Stimulated activated CD4-positive, alpha-beta T cell treated with anti-CD3 and anti-CD28 coated beads, Interleukin-1b, Interleukin-23, amount 100 ng/mL, for 4 hours (primary cell): ENCODE results near the gene VRK2.
"Not testable (repeated sequence)": the region's sequence is repeated elsewhere in the genome, so short reads cannot be mapped to it uniquely, and the experiment has no call there.

Experiments used
- DNase-seq, 2 donors: peaks; one replicate each; pipeline ENCODE4 v3.0.0-alpha.2; 2020; ENCODE audit warnings: low read depth in 2 of 2

VRK2 gene

GRCh38 chr2:58158481-58158880 lies 111.9 kb downstream of the VRK2 start:
- no peak for DNase-seq

- DNase-seq: no peak
These were observed 117.3 kb downstream of the VRK2 start for GRCh38 chr2:58163913-58164312.

GRCh38 chr2:58168130-58168529 lies 121.5 kb downstream of the VRK2 start:
- not testable (repeated sequence) for DNase-seq

GRCh38 chr2:58169845-58170244 lies 123.2 kb downstream of the VRK2 start:
- DNase-seq: not testable (repeated sequence)

- not testable (repeated sequence) for DNase-seq
These were observed 123.8 kb downstream of the VRK2 start for GRCh38 chr2:58170334-58170933.

- DNase-seq: not testable (repeated sequence)
These were observed 125.2 kb downstream of the VRK2 start for GRCh38 chr2:58171831-58172230.

- not testable (repeated sequence) for DNase-seq
These were observed 130.6 kb downstream of the VRK2 start for GRCh38 chr2:58177187-58177586.

- DNase-seq: not testable (repeated sequence)
These were observed 133.6 kb downstream of the VRK2 start for GRCh38 chr2:58180175-58180574.

GRCh38 chr2:58180635-58181034 lies 134.0 kb downstream of the VRK2 start:
- no peak for DNase-seq

GRCh38 chr2:58182527-58182926 lies 135.9 kb downstream of the VRK2 start:
- no peak for DNase-seq

GRCh38 chr2:58186501-58186900 lies 139.9 kb downstream of the VRK2 start:
- no peak for DNase-seq

- DNase-seq: not testable (repeated sequence)
These were observed 140.4 kb downstream of the VRK2 start for GRCh38 chr2:58187022-58187421.

GRCh38 chr2:58194458-58194857 lies 147.9 kb downstream of the VRK2 start:
- no peak for DNase-seq

GRCh38 chr2:58195662-58196061 lies 149.1 kb downstream of the VRK2 start:
- no peak for DNase-seq

- DNase-seq: no peak
These were observed 151.3 kb downstream of the VRK2 start for GRCh38 chr2:58197894-58198293.

GRCh38 chr2:58202404-58202803 lies 155.8 kb downstream of the VRK2 start:
- no peak for DNase-seq

- no peak for DNase-seq
These were observed 156.4 kb downstream of the VRK2 start for GRCh38 chr2:58203018-58203417.

GRCh38 chr2:58204195-58204959 lies 157.8 kb downstream of the VRK2 start:
- no peak for DNase-seq

GRCh38 chr2:58206785-58207184 lies 160.2 kb downstream of the VRK2 start:
- no peak for DNase-seq

GRCh38 chr2:58207189-58207588 lies 160.6 kb downstream of the VRK2 start:
- DNase-seq: no peak
